Renal cortex interstitium (tissue), 11 donors: Measurements from ENCODE around the gene IL36G. TPM values are rescaled to one million over a fixed set of nuclear protein-coding genes. Genes with fewer than 3 reads are reported as not detected.
A peak's percentile ranks its signal among the peaks of the same experiment; 100 is the strongest.

Experiments used
- DNase-seq, 11 donors: peaks; one replicate each; pipeline ENCODE4 v3.0.0-alpha.2; 2013; ENCODE audit warnings: low read depth in 9 of 11, low spot score in 4 of 11; ENCODE audit errors: extremely low read depth in 1 of 11
- polyA plus RNA-seq, 3 donors: library from polyadenylated mRNA; unstranded; fragments of 120-200 nt; gene quantifications; one replicate each; pipeline ENCODE4 v1.2.1, GENCODE V29; 2013; ENCODE audit not compliant: insufficient read length in 3 of 3

Gene IL36G
- polyA plus RNA-seq, 3 donors = 0.27 TPM; not detected in 2

GRCh38 chr2:112962308-112963175, 15.3 kb upstream of the IL36G start:
- no peak for DNase-seq

GRCh38 chr2:112967023-112967422, 10.8 kb upstream of the IL36G start:
- no peak for DNase-seq

- no peak for DNase-seq
Observed at GRCh38 chr2:112972423-112973086, 5.3 kb upstream of the IL36G start.

- peak in 1 of 11 donors; percentile 2 for DNase-seq
Observed at GRCh38 chr2:112973156-112973555, 4.7 kb upstream of the IL36G start.

GRCh38 chr2:112979731-112980130, 1.9 kb downstream of the IL36G start:
- no peak for DNase-seq

GRCh38 chr2:112980537-112980936, 2.7 kb downstream of the IL36G start:
- DNase-seq = no peak

- no peak for DNase-seq
Observed at GRCh38 chr2:112985090-112985489, 7.3 kb downstream of the IL36G start.

- no peak for DNase-seq
Observed at GRCh38 chr2:112989611-112990010, 11.8 kb downstream of the IL36G start.

- DNase-seq = no peak
Observed at GRCh38 chr2:112993831-112994230, 16.0 kb downstream of the IL36G start.

- DNase-seq = no peak
Observed at GRCh38 chr2:112994648-112995047, 16.8 kb downstream of the IL36G start.

GRCh38 chr2:112995346-112995920, 17.6 kb downstream of the IL36G start:
- no peak for DNase-seq

GRCh38 chr2:112996635-112997034, 18.8 kb downstream of the IL36G start:
- DNase-seq = no peak

- no peak for DNase-seq
Observed at GRCh38 chr2:112997151-112997550, 19.3 kb downstream of the IL36G start.

GRCh38 chr2:113000436-113000835, 22.6 kb downstream of the IL36G start:
- no peak for DNase-seq

- DNase-seq = no peak
Observed at GRCh38 chr2:113002677-113003076, 24.9 kb downstream of the IL36G start.

GRCh38 chr2:113005030-113005509, 27.3 kb downstream of the IL36G start, which contains the start of gene IL36A:
IL36A (plus strand) TSS chr2:113005459; CDS start chr2:113005872, 413 bp downstream.
- no peak for DNase-seq

- no peak for DNase-seq
Observed at GRCh38 chr2:113007250-113007649, 29.4 kb downstream of the IL36G start.

- DNase-seq = no peak
Observed at GRCh38 chr2:113009622-113010021, 31.8 kb downstream of the IL36G start.

GRCh38 chr2:113010088-113010487, 32.3 kb downstream of the IL36G start:
- no peak for DNase-seq

GRCh38 chr2:113011108-113011507, 33.3 kb downstream of the IL36G start:
- DNase-seq = no peak
